Kidney (tissue), 14 donors: ENCODE measurements around the gene STX17. TPM values are rescaled to one million over a fixed set of nuclear protein-coding genes. Genes with fewer than 3 reads are reported as not detected.

ENCODE experiments used
- DNase-seq, 5 donors: peaks; one replicate each; pipeline ENCODE4 v3.0.0-alpha.2; 2013 to 2020
- FAIRE-seq: peaks from 2 replicates; lab custom pipeline; 2012; peaks lifted over from hg19 to GRCh38; lab: Jason Lieb, UNC
- H3K27ac ChIP-seq, 2 donors: one replicate each; pipeline ENCODE4 v1.7.0; 2013; ENCODE audit warnings: low read depth in 2 of 2, low read length in 2 of 2, inconsistent platforms in 1 of 2
- H3K27me3 ChIP-seq: one replicate; pipeline ENCODE4 v1.7.1; 2013; ENCODE audit warnings: low read length, inconsistent platforms; ENCODE audit not compliant: control insufficient read depth, insufficient read depth
- H3K36me3 ChIP-seq, 3 donors: one replicate each; pipeline versions ENCODE4 v1.7.0 to v1.7.1; 2013; ENCODE audit warnings: low read length in 3 of 3, control low read depth in 1 of 3, inconsistent platforms in 1 of 3; ENCODE audit not compliant: insufficient read depth in 3 of 3, control insufficient read depth in 2 of 3
- H3K4me1 ChIP-seq, 3 donors: one replicate each; pipeline versions ENCODE4 v1.7.0 to v1.7.1; 2013; ENCODE audit warnings: low read length in 3 of 3, inconsistent platforms in 1 of 3, low read depth in 1 of 3; ENCODE audit not compliant: control insufficient read depth in 2 of 3, insufficient read depth in 2 of 3
- H3K4me3 ChIP-seq, 3 donors: one replicate each; pipeline versions ENCODE4 v1.7.0 to v1.8.1; 2013; ENCODE audit warnings: low read length in 3 of 3, control low read depth in 1 of 3, inconsistent platforms in 1 of 3
- H3K9ac ChIP-seq, 3 donors: one replicate each; pipeline versions ENCODE4 v1.7.0 to v1.7.1; 2013; ENCODE audit warnings: low read length in 3 of 3, control low read depth in 1 of 3, inconsistent platforms in 1 of 3
- H3K9me3 ChIP-seq, 3 donors: one replicate each; pipeline versions ENCODE4 v1.7.0 to v1.7.1; 2013; ENCODE audit warnings: low read length in 3 of 3, control low read depth in 1 of 3, inconsistent platforms in 1 of 3; ENCODE audit not compliant: control insufficient read depth in 2 of 3, insufficient read depth in 1 of 3
- intact Hi-C: fragments of 100-400 bp; cut with DNase I; formaldehyde crosslinking; loops from one replicate; pipeline ENCODE4 v1.11.1; 2022
- polyA plus RNA-seq: library from polyadenylated mRNA; stranded (reverse); fragments of 350-450 nt; fragmentation: Illumina TruSeq; extraction: RNeasy Lipid Tissue Mini Kit (QIAGEN cat#74804); gene quantifications from one replicate; pipeline ENCODE4 v1.2.3, GENCODE V29; 2014; ENCODE audit warnings: low read depth, low replicate concordance; ENCODE audit not compliant: insufficient read depth
- total RNA-seq: library from RNA; stranded (reverse); fragmentation: NEBNext Ultra II Directional; extraction: Animal tissue kit (Norgen Biotek cat#: 25700); gene quantifications from one replicate; pipeline ENCODE4 v1.2.1, GENCODE V29; 2021
- TF ChIP-seq, protein P1 (sequence below): IDR thresholded peaks from 3 replicates; pipeline ENCODE4 v1.5.1; 2012; ENCODE audit warnings: mild to moderate bottlenecking, moderate library complexity, borderline replicate concordance; ENCODE audit not compliant: insufficient read depth; ENCODE audit errors: extremely low read depth
- donor health status: control.
- donor health status: control.
- donor health status: control.
- donor health status: control.
- donor health status: control.
- donor health status: DM: yes; HTN: yes; CAD: no.
- donor health status: Normal renal cell carcinoma (clear cell type).

The STX17 gene
- total and polyA plus RNA-seq, 2 donors from 2014 or later, result 5.2 to 39.7 TPM

DNA sequence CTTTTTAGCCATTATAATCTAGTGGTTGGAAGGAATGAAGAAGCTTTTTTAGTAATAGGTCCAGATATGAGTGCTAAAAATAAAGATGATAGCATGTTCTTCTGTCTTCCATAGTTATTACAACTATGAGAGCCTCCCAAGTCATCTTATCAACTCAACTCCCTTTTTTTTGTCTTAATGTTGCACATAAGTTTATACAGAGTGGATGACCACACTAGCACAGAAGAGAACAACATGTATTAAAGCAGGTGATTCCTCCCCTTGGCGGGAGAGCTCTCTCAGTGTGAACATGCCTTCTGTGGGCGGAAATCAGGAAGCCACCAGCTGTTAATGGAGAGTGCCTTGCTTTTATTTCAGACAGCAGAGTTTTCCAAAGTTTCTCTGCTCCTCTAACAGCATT is 40.1 kb upstream of the STX17 start:
- TF ChIP-seq, protein P1, sequence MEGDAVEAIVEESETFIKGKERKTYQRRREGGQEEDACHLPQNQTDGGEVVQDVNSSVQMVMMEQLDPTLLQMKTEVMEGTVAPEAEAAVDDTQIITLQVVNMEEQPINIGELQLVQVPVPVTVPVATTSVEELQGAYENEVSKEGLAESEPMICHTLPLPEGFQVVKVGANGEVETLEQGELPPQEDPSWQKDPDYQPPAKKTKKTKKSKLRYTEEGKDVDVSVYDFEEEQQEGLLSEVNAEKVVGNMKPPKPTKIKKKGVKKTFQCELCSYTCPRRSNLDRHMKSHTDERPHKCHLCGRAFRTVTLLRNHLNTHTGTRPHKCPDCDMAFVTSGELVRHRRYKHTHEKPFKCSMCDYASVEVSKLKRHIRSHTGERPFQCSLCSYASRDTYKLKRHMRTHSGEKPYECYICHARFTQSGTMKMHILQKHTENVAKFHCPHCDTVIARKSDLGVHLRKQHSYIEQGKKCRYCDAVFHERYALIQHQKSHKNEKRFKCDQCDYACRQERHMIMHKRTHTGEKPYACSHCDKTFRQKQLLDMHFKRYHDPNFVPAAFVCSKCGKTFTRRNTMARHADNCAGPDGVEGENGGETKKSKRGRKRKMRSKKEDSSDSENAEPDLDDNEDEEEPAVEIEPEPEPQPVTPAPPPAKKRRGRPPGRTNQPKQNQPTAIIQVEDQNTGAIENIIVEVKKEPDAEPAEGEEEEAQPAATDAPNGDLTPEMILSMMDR, result no peak
- no peaks in the 10 kb centered on the region for H3K9me3 ChIP-seq
- H3K9ac ChIP-seq, result no peak overlapping the region
- intact Hi-C loops, result no loop called here
- H3K36me3 ChIP-seq, result no peaks in the 10 kb centered on the region
- no peaks in the 10 kb centered on the region for H3K27me3 ChIP-seq
- no peak overlapping the region for H3K27ac ChIP-seq
- no peak for DNase-seq
- no peaks in the 10 kb centered on the region for H3K4me1 ChIP-seq
- no peak overlapping the region for H3K4me3 ChIP-seq
- no peak for FAIRE-seq

DNA sequence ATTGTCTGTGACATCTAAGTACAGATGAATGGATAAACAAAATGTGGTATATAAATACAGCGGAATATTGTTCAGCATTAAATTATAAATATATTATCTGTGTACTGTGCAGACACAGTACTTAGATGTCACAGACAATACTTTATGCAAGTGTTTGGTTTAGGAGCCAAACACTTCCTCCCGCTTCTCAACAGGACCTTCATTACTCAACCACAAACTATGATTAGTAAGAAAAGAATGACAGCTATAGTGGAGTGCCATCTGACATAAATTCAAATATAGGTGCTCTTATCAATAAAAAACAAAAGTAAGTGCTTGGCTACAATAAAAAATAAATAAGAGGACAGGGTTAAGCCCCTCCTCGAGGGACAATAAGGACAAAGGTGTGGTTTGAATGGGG is 38.9 kb upstream of the STX17 start:
- intact Hi-C loops, result no loop called here
- Histone ChIP-seq H3K27ac (no peak overlapping the region), H3K36me3 (no peaks in the 10 kb centered on the region), H3K4me1 (no peaks in the 10 kb centered on the region), H3K9ac (no peak overlapping the region), H3K9me3 (no peaks in the 10 kb centered on the region), H3K27me3 (no peaks in the 10 kb centered on the region), H3K4me3 (no peak overlapping the region)
- TF ChIP-seq, protein P1, result no peak
- FAIRE-seq (no peak), DNase-seq (no peak)

DNA sequence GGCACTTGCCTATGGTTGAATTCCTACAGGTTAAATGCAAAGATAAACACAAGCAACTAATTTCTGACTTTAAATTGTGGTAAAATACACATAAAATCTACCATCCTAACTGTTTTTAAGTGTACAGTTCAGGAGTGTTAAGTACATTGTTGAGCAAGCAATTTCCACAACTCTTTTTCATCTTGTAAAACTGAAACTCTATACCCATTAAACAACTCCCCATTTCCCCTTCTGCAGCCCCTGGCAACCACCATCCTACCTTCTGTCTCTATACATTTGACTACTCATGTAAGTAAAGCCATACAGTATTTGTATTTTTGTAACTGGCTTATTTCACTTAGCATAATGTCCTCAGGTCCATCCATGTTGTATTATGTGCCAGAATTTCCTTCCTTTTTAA is 38.5 kb upstream of the STX17 start:
- H3K27me3 ChIP-seq, result no peaks in the 10 kb centered on the region
- no peak overlapping the region for H3K9ac ChIP-seq
- intact Hi-C loops, result no loop called here
- H3K36me3 ChIP-seq, result no peaks in the 10 kb centered on the region
- TF ChIP-seq, protein P1, result no peak
- no peak overlapping the region for H3K4me3 ChIP-seq
- no peak overlapping the region for H3K27ac ChIP-seq
- no peaks in the 10 kb centered on the region for H3K9me3 ChIP-seq
- DNase-seq (no peak), FAIRE-seq (no peak)
- no peaks in the 10 kb centered on the region for H3K4me1 ChIP-seq

DNA sequence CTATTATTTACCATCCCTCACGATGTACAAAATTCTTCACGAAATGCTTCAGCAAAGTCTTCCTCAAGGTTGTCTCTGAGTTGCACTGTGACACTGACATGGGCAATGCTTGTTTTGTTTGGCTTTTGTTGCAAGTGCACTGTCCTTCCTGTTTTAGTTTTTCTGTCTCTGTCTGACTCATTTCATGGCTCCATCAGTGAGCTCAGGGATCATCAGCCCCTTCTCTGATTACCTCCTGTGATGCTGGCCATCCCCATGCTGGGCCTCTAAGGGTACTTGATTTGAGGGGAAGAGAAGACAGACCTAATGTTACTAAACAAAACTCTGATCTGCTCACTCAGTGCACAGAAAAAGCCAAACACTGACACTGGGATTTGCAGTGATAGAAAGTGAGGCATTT is 37.6 kb upstream of the STX17 start:
- intact Hi-C loops, result no loop called here
- FAIRE-seq, result no peak
- no peaks in the 10 kb centered on the region for H3K4me1 ChIP-seq

More for the DNA sequence above, 37.6 kb upstream of the STX17 start:
- TF ChIP-seq, protein P1, result no peak
- Histone ChIP-seq H3K36me3 (no peaks in the 10 kb centered on the region), H3K9ac (no peak overlapping the region), H3K4me3 (no peak overlapping the region), H3K27ac (no peak overlapping the region), H3K9me3 (no peaks in the 10 kb centered on the region), H3K27me3 (no peaks in the 10 kb centered on the region)
- no peak for DNase-seq
